Loucy (cell line): ENCODE measurements around the gene C11orf68.

ENCODE experiments used
- H2AFZ ChIP-seq: fragments of 200-600 bp; sonication (generic); 2 replicates; pipeline ENCODE4 v1.6.0; 2016; ENCODE audit warnings: antibody characterized with exemption, mild to moderate bottlenecking, low read length, moderate library complexity
- H3F3A ChIP-seq: fragments of 200-600 bp; 2 replicates; pipeline ENCODE4 v1.6.0; 2016; ENCODE audit warnings: antibody characterized with exemption, low read depth, mild to moderate bottlenecking
- H3K27me3 ChIP-seq: fragments of 200-600 bp; sonication (generic); 2 replicates; pipeline ENCODE4 v1.6.1; 2014; ENCODE audit warnings: low read length, mild to moderate bottlenecking; ENCODE audit not compliant: insufficient read depth, poor library complexity, severe bottlenecking
- H3K36me3 ChIP-seq: fragments of 200-600 bp; sonication (generic); 2 replicates; pipeline ENCODE4 v1.6.1; 2016; ENCODE audit warnings: low read length; ENCODE audit not compliant: insufficient read depth
- H3K4me1 ChIP-seq: fragments of 200-600 bp; sonication (generic); 2 replicates; pipeline ENCODE4 v1.5.1; 2014; ENCODE audit warnings: low read length, mild to moderate bottlenecking; ENCODE audit not compliant: insufficient read depth, poor library complexity, severe bottlenecking
- H3K4me2 ChIP-seq: fragments of 200-600 bp; sonication (generic); 2 replicates; pipeline ENCODE4 v1.6.0; 2014; ENCODE audit warnings: antibody characterized with exemption, low read length, low read depth, mild to moderate bottlenecking; ENCODE audit not compliant: poor library complexity, severe bottlenecking
- H3K4me3 ChIP-seq: fragments of 200-600 bp; sonication (generic); 2 replicates; pipeline ENCODE4 v1.5.1; 2014; ENCODE audit warnings: low read length, mild to moderate bottlenecking, mixed read lengths; ENCODE audit not compliant: poor library complexity, severe bottlenecking
- H3K79me2 ChIP-seq: fragments of 200-600 bp; sonication (generic); 2 replicates; pipeline ENCODE4 v1.6.1; 2014; ENCODE audit warnings: low read length; ENCODE audit not compliant: insufficient read depth
- H3K9ac ChIP-seq: fragments of 200-600 bp; sonication (generic); 2 replicates; pipeline ENCODE4 v1.6.0; 2014; ENCODE audit warnings: mild to moderate bottlenecking, low read depth, low read length, moderate library complexity; ENCODE audit not compliant: poor library complexity, severe bottlenecking
- H3K9me2 ChIP-seq: fragments of 200-600 bp; sonication (generic); replicated peaks from 2 replicates; pipeline ENCODE4 v1.6.1; 2016; ENCODE audit warnings: low read depth, low read length, mixed read lengths
- H3K9me3 ChIP-seq: fragments of 200-600 bp; sonication (generic); 2 replicates; pipeline ENCODE4 v1.6.1; 2014; ENCODE audit warnings: mild to moderate bottlenecking, antibody characterized with exemption, low read length, low read depth; ENCODE audit not compliant: insufficient read depth
- H4K20me1 ChIP-seq: fragments of 200-600 bp; sonication (generic); 2 replicates; pipeline ENCODE4 v1.6.0; 2014; ENCODE audit warnings: antibody characterized with exemption, low read length, mild to moderate bottlenecking; ENCODE audit not compliant: insufficient read depth, poor library complexity, severe bottlenecking
- EZH2phosphoT487 ChIP-seq: fragments of 200-600 bp; IDR thresholded peaks from 2 replicates; pipeline ENCODE4 v1.6.1; 2018; ENCODE audit warnings: antibody characterized with exemption, mild to moderate bottlenecking, moderate library complexity, borderline replicate concordance
- TF ChIP-seq, protein P1 (sequence below): fragments of 200-600 bp; sonication (generic); conservative IDR thresholded peaks from 2 replicates; pipeline ENCODE4 v1.5.1; 2014; ENCODE audit warnings: mild to moderate bottlenecking, antibody characterized with exemption, low read length

Gene C11orf68

DNA sequence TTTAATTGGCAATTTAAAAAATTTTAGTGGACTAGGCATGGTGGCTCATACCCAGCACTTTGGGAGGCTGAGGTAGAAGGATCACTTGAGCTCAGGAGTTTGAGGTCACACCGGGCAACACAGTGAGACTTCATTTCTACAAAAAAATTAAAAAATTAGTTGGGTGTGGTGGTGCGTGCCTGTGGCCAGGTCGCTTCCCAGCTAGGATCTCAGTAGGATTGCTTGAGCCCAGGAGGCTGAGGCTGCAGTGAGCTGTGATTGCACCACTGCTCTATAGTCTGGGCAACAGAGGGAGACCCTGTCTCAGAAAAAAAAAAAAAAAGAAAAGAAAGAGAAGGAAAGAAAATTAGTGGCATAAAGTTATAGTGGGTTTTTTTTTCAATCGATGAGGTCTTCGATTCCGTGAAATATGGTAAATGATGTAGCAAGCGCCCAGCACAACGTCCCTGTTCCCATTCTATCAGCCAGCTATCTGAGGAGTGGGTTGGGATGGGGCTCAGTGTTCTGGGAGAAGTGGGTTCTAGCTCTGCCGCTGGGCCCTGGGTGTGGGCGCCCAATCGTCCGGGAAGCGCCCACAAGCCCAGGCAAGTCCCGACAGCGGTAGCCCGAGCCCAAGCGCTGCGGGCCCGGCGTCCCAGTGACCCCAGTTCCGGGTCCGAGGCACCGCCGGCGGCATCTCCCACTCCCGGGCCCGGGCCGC, 20.1 kb downstream of the C11orf68 start:
- Histone ChIP-seq H3K4me2 (no peak overlapping the region), H3K4me3 (no peak overlapping the region), H3F3A (0 out of 2 replicates have a peak, but pooled peaks cover 3% of the 10 kb centered on the region), H3K79me2 (no peaks in the 10 kb centered on the region), H4K20me1 (no peaks in the 10 kb centered on the region), H3K9me3 (no peaks in the 10 kb centered on the region), H3K4me1 (peaks cover 11% of the 10 kb centered on the region), H2AFZ (no peak overlapping the region), H3K9ac (no peak overlapping the region), H3K36me3 (no peaks in the 10 kb centered on the region), H3K27me3 (no peaks in the 10 kb centered on the region), H3K9me2 (no peaks in the 10 kb centered on the region)
- TF ChIP-seq EZH2phosphoT487: no peak
- TF ChIP-seq, protein P1, sequence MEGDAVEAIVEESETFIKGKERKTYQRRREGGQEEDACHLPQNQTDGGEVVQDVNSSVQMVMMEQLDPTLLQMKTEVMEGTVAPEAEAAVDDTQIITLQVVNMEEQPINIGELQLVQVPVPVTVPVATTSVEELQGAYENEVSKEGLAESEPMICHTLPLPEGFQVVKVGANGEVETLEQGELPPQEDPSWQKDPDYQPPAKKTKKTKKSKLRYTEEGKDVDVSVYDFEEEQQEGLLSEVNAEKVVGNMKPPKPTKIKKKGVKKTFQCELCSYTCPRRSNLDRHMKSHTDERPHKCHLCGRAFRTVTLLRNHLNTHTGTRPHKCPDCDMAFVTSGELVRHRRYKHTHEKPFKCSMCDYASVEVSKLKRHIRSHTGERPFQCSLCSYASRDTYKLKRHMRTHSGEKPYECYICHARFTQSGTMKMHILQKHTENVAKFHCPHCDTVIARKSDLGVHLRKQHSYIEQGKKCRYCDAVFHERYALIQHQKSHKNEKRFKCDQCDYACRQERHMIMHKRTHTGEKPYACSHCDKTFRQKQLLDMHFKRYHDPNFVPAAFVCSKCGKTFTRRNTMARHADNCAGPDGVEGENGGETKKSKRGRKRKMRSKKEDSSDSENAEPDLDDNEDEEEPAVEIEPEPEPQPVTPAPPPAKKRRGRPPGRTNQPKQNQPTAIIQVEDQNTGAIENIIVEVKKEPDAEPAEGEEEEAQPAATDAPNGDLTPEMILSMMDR: no peak

DNA sequence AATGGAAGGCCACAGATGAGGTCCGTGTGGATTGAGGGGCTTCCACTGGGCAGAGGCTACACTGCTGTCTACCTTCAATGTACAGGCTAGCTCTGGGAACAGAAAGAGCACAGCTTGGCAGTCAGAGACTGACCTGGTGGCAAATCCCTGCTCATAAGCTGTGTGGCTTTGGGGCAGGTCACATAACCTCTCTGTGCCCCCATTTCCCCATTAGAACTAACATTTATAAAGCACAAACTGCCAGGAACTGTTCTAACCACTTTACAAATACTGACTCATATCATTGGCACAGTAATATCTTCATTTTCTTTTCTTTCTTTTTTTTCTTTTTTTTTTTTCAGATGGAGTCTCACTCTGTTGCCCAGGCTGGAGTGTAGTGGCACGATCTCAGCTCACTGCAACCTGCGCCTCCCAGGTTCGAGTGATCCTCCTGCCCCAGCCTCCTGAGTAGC, 21.8 kb downstream of the C11orf68 start:
- H3K4me1 ChIP-seq: peaks cover 22% of the 10 kb centered on the region
- no peak overlapping the region for H3K4me3 ChIP-seq
- no peaks in the 10 kb centered on the region for H3K9me2 ChIP-seq
- peaks cover 12% of the 10 kb centered on the region; the same call in 1 of the 2 replicates for H3K79me2 ChIP-seq
- H3K9me3 ChIP-seq: no peaks in the 10 kb centered on the region
- H3K9ac ChIP-seq: no peak overlapping the region
- H3K36me3 ChIP-seq: no peaks in the 10 kb centered on the region
- no peak overlapping the region for H2AFZ ChIP-seq
- H3F3A ChIP-seq: peaks cover 3% of the 10 kb centered on the region; the same call in 1 of the 2 replicates
- H3K4me2 ChIP-seq: no peak overlapping the region
- no peak for TF ChIP-seq EZH2phosphoT487
- TF ChIP-seq, protein P1: no peak
- H3K27me3 ChIP-seq: no peaks in the 10 kb centered on the region
- peaks cover 8% of the 10 kb centered on the region for H4K20me1 ChIP-seq

DNA sequence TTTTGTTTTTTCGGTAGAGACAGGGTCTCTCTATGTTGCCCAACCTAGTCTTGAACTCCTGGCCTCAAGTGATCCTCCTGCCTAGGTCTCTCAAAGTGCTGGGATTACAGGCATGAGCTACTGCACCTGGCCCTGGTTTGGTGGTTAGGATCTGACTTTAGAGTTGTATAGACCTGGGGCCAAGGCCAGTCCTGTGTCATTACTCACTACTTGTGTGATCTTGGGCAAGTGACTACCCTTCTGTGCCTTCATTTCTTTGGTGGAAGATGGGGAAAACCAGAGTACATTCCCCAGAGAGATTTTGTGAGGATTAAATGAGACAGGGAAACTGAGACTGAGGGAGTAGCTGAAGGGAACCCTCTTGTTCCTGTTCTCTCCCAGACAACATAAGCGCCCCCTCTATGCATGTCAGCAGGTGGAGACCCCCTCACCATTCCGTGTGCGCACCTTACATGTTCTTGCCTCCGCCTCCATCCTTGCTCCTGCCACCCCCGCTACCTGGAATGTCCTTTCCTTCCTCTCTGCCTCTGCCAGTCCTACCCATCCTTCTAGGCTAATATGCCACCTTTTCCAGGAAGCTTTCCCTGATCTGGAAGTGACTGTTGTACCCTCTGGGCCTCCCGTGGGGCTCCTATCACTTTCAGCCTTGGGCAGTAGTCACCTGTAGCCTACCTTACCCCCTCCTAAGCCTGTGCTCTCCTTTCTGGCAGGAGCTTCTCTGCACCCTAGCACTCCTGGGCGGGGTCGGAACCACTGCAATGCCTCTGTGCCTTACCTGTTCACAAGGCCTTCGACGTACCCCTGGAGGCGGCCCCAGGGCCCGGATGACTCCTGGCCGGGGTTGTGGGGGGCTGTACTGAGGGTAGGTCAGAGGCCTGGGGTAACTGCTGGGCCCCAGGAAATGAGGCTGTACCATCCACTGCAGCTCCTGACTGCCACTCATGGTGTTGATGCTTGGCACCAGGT, 22.5 kb downstream of the C11orf68 start:
- no peaks in the 10 kb centered on the region for H3K36me3 ChIP-seq

More for the DNA sequence above, 22.5 kb downstream of the C11orf68 start:
- Histone ChIP-seq H3K4me3 (no peak overlapping the region), H3F3A (peaks cover 3% of the 10 kb centered on the region; the same call in 1 of the 2 replicates), H4K20me1 (peaks cover 14% of the 10 kb centered on the region), H3K4me1 (peaks cover 28% of the 10 kb centered on the region), H3K9me3 (no peaks in the 10 kb centered on the region), H3K4me2 (no peak overlapping the region), H3K79me2 (peaks cover 19% of the 10 kb centered on the region), H3K27me3 (no peaks in the 10 kb centered on the region), H2AFZ (no peak overlapping the region), H3K9me2 (no peaks in the 10 kb centered on the region), H3K9ac (no peak overlapping the region)
- TF ChIP-seq, protein P1: no peak
- no peak for TF ChIP-seq EZH2phosphoT487
